HG02610 (cell line): ENCODE data around the gene FAT1.
"Not testable (repeated sequence)": the region's sequence is repeated elsewhere in the genome, so short reads cannot be mapped to it uniquely, and the experiment has no call there.

Experiments used
- ATAC-seq: cut with Tn5 transposase; IDR thresholded peaks from one replicate; pipeline ENCODE4 v1.9.1; 2021; ENCODE audit warnings: mild to moderate bottlenecking, moderate library complexity; ENCODE audit not compliant: unreplicated experiment

Gene FAT1, protein sequence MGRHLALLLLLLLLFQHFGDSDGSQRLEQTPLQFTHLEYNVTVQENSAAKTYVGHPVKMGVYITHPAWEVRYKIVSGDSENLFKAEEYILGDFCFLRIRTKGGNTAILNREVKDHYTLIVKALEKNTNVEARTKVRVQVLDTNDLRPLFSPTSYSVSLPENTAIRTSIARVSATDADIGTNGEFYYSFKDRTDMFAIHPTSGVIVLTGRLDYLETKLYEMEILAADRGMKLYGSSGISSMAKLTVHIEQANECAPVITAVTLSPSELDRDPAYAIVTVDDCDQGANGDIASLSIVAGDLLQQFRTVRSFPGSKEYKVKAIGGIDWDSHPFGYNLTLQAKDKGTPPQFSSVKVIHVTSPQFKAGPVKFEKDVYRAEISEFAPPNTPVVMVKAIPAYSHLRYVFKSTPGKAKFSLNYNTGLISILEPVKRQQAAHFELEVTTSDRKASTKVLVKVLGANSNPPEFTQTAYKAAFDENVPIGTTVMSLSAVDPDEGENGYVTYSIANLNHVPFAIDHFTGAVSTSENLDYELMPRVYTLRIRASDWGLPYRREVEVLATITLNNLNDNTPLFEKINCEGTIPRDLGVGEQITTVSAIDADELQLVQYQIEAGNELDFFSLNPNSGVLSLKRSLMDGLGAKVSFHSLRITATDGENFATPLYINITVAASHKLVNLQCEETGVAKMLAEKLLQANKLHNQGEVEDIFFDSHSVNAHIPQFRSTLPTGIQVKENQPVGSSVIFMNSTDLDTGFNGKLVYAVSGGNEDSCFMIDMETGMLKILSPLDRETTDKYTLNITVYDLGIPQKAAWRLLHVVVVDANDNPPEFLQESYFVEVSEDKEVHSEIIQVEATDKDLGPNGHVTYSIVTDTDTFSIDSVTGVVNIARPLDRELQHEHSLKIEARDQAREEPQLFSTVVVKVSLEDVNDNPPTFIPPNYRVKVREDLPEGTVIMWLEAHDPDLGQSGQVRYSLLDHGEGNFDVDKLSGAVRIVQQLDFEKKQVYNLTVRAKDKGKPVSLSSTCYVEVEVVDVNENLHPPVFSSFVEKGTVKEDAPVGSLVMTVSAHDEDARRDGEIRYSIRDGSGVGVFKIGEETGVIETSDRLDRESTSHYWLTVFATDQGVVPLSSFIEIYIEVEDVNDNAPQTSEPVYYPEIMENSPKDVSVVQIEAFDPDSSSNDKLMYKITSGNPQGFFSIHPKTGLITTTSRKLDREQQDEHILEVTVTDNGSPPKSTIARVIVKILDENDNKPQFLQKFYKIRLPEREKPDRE (N-terminal part only)

GRCh38 chr4:186723292-186724057 lies at the start of gene FAT1:
TSS of gene FAT1 (minus strand) at chr4:186723856. CDS start at chr4:186709827, 14,029 bp downstream.
- no peak for ATAC-seq

DNA sequence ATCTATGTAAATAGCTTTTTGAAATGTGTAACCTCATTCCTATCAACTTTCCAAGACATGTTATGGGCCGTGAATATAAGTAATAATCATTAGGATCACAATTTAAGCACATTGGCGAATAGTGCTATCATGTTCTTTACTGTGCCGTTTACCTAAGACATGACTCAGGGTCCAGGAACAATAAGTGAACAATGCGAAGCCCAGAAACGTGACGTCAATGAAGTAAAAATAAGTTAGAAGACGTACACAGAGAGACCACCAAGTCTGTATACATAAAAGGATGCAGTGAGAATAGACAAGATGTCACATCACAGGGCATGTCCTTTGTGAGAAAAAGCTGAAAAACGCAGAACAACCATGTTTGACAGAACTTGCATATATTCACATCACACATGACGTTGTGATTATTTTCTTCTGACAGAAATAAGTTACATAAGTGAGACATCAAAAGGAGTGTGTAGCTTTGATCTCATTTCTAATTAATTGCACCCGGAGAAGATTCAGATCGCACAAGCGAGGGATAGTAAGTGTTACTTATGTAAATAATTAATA lies 49.4 kb upstream of the FAT1 start:
- ATAC-seq: no peak

GRCh38 chr4:186771624-186772023 lies 48.0 kb upstream of the FAT1 start:
- ATAC-seq: no peak

DNA sequence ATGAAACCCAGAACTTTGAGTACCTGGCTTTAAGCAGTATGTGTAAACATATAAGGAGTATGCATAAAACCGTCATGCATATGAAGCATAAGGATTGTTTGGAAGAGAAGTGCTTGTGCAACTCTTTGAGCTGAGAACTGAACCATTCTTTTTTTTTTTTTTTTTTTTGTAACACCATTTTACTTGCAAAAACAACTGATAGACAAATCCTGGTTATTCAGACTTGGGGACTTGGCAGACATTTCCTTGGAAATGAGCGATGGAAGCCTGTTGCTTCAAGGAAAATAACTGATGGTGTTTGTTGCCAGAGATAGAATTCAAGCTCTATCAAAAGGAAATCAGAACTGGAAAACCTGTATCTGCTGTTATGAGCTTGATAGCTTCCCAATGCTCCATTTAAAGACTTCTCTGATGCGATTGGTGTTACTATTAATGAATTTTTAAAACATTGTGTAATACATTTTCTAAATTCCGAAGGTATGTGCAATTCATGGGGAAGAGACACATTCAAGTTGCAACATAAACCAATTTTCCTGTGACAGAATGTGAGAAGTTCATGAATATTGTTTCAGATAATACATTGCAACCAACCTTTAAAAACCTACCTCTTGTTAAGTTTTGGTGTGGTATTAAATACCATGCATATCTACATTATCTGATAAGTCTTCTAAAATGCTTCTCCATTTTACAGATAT lies 47.0 kb upstream of the FAT1 start:
- ATAC-seq: no peak

DNA sequence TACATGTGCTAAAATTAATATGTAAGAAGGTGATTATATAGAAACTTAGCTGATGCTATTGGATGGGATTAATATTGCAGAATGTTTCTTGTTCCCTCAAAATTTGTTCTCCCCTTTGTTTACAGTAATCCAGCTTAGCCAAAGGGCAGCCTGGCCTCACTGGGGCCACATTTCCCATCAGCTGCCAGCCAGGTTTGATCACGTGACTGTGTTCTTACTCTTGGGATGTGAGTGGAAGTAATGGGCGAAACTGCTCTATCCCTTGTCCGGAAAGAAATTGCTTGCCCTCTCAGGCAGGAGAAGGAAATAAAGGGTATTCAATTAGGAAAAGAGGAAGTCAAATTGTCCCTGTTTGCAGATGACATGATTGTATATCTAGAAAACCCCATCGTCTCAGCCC lies 44.1 kb upstream of the FAT1 start:
- no peak for ATAC-seq

GRCh38 chr4:186765673-186766546 lies 42.3 kb upstream of the FAT1 start:
- no peak for ATAC-seq

DNA sequence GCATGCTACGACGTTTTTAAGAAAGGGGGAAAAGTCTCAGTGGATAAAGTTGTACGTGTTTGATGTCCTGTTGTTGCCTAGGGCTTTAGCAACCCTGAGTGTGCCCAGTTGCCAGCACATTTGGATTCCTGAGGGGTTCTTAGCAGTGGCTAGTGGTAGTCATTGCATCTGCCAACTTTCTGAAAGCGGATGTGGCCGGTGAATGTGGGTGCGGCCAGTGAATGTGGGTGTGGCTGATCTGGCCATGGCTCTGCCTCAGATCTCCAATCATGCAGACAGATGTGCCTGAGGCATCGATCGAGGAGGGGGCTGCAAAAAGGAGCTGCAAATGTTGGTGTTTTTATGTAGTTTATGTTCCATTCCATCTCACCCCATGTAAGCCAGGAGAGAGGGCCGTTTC lies 41.5 kb upstream of the FAT1 start:
- ATAC-seq: no peak

GRCh38 chr4:186764457-186764856 lies 40.8 kb upstream of the FAT1 start:
- ATAC-seq: no peak

DNA sequence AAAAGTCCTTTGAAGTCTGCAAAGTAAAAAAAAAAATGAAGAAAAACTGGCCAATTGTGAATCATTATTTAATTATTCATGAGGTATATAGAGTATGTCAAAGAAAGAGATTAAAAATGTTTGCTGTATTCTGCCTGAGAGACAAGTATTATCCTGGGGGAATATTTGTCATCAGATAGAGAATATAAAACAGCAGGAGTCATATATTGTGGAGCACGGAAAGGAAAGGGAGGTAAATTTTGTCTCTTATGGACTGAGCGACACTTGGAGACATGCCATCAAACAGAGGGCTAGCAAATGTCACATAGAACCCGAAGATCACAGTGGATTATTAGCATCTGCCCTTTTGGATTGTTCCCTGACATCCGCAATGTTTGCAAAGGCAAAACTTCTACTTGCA lies 39.2 kb upstream of the FAT1 start:
- no peak for ATAC-seq

DNA sequence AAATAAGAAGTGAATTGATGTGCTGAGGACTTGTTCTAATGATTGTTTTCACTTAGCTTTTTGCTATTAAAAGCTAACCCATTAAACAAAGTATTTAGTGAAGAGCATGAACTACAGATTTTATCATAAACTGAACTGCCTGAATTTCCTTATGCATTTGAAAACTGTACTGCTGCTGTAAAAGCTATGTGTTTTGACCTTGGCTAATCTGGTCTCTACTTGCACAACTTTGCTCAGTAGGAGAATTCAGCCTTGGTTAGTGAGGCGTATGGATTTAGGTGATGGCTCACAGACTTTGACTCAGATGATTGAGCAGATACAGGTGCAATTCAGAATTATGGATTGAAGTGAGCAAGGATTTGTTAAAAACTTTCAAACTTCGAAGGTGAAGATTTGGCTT lies 38.7 kb upstream of the FAT1 start:
- no peak for ATAC-seq

GRCh38 chr4:186761956-186762355 lies 38.3 kb upstream of the FAT1 start:
- not testable (repeated sequence) for ATAC-seq

GRCh38 chr4:186761393-186761792 lies 37.7 kb upstream of the FAT1 start:
- ATAC-seq: no peak

DNA sequence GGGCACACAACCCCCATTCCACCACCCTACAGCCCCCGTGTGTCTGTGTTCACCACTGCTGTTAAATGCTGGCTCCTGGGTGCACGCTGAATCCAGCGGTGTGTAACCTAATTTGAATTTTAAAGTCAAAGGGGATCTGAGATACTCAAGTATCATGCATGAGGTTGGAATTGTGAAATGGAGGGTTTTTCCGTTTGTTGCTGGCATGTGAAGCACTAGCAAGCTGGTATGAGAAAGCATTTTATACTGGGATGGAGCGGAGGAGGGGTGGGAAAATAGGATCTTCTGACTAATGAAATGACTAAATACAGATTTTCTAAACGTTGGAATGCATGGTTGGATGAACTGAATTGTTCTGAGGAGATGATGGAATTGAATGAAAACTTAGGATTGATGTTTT lies 36.9 kb upstream of the FAT1 start:
- ATAC-seq: no peak

DNA sequence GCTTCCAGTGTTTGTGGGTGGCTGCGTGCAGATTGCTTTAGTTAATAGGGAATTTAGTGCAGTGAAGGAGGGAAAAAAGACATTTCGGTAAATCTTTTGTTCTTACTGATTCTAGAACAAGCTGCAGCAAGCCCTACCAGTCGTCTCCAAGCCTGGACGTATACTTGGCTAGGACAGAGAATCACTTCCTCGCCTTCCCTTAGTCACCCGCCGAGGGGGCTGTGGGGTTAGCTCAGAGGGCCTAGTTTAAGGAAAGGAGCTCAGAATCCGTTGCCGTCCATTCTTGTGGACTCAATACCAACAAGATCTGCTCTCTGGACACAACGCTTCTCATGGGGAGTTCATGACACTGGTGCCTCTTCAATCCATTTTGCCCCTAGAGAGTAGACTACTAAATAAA lies 36.3 kb upstream of the FAT1 start:
- ATAC-seq: no peak

DNA sequence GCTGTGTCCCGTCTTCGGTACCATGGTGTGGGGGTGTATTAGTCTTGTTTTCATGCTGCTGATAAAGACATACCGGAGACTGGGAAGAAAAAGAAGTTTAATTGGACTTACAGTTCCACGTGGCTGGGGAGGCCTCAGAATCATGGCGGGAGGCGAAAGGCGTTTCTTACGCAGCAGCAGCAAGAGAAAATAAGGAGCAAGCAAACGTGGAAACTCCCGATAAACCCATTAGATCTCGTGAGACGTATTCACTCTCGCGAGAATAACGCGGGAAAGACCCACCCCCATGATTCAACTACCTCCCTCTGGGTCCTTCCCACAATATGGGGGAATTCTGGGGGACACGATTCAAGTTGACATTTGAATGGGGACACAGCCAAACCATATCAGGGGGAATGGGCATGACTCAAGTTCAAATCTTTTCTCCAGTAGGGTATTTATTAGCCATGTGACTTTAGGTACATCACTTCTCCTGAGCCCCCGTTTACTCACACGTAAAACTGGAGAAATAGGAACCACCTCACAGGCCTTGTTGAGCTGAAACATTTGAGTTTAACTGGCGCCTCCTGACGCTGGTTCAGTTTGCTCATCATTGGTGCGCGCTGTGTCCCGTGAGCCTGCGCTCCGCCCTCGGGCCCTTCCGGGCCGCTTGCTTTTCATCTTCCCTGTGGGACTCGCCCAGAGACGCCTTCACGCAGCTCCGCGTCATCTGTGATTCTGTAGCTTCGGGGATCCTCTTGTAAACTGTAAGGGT lies 35.5 kb upstream of the FAT1 start:
- ATAC-seq: no peak

GRCh38 chr4:186757696-186758355 lies 34.2 kb upstream of the FAT1 start:
- ATAC-seq: no peak

DNA sequence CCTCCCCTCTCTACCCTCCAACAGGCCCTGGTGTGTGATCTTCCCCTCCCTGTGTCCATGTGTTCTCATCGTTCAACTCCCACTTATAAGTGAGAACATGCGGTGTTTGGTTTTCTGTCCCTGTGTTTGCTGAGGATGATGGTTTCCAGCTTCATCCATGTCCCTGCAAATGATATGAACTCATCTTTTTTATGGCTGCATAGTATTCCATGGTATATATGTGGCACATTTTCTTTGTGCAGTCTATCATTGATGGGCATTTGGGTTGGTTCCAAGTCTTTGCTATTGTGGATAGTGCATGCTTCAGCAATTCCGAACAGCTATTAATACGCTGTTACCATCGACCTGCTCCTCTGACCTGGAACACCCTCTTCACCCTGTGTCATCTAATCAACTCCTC lies 32.9 kb upstream of the FAT1 start:
- ATAC-seq: not testable (repeated sequence)
